ENCODE results near the gene POLR3E.

Gene POLR3E

GRCh38 chr16:22317625-22318024 is 20.4 kb downstream of the POLR3E start:
- no peak for ATAC-seq

DNA sequence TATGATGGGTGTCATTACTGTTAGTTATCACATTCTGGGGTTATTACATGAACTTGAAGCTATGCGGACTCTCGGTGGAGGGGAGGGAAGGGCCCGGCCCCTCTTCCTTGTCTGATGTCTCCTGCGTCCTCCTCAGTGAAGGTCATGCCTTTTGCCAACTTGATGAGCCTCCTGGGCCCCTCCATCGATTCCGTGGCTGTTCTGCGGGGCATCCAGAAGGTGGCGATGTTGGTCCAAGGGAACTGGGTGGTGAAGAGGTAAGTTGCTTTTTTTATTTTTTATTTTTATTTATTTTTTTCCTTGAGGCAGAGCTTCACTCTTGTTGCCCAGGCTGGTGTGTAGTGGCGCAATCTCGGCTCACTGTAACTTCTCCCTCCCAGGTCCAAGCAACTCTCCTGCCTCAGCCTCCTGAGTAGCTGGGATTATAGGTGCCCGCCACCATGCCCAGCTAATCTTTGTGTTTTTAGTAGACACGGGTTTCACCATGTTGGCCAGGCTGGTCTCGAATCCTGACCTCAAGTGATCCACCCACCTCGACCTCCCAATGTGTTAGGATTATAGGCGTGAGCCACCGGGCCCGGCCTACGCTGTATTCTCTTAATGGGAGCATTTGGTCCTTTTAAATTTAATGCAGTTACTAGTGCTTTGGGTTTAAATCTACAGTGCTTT is 21.6 kb downstream of the POLR3E start:
- ATAC-seq, result no peak

DNA sequence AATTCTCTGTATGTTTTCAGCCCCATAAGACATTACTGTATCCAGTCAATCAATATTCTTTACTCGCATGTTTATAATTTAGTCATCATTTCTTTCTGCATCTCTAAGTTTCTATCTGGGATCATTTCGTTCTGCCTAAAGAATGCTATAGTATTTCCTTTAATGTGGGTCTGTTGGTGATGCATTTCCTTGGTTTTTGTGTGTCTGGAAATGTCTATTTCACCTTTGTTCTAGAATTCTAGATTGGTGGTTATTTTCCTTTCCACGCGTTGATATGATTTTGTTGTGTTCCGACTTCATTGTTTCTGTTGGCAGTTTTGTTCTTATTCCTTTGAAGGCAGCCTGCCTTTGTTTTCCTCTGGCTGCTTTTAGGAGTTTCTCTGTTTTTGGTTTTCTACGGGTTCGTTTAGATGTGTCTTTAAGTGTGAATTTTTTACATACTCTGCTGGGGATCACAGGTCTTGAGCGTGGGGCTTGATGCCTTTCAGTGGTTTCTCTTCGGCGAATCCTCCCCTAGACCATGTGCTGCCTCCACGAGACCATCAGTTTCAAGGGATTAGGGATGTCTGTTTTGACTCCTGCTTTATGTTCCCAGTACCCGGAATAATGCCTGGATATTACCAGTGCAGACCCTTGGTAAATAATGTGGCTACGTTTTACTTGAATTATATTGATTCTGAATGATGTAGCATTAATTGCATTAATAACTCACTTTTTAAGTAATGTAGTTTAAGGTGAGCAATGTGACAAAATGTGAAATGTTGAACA is 23.5 kb downstream of the POLR3E start:
- ATAC-seq, result no peak

- peak; percentile 58 to 75 for ATAC-seq
Observed at GRCh38 chr16:22321340-22322001, 24.3 kb downstream of the POLR3E start.

DNA sequence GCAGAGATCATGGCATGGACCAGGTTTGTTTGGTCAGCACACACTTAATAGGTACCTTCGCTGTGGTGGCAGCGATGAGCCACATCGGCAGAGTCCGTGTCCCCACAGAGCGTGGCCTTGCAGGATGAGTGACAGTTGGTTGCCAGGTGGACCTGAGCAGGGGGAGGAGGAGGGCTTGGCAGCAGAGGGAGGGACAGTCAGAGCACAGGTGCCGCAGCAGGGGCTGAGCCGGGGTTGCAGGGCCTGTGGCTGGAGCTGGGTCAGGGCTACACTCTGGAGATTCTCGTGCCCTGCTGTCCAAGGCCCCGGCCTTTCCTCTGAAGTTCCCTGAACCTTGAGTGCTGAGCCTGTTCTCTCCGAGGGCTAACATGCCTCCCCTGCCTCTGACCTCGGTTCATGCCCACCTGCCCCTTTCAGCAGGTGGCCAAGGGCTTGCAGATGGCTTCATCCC is 24.8 kb downstream of the POLR3E start:
- no peak for ATAC-seq

DNA sequence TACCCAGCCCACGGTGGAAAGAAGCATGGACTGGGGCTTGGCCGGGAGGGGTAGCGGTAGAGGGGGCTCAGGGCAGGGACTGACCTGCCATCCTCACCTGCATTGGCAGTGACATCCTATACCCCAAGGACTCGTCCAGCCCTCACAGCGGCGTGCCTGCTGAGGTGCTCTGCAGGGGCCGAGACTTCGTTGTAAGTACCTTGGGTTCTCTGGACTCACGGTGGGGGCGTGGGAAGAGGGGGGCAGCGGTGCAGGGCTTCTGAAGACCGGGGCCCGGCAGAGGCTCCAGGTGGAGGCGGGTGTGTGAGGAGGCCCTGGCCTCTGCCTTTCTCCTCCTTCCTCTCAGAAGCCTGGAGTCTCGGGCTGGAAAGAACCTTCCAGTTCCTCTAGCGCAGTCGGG is 25.5 kb downstream of the POLR3E start:
- no peak for ATAC-seq

- no peak for ATAC-seq
Observed at GRCh38 chr16:22323173-22323958, 26.2 kb downstream of the POLR3E start.

GRCh38 chr16:22323959-22324786 is 27.0 kb downstream of the POLR3E start:
- ATAC-seq, result no peak

DNA sequence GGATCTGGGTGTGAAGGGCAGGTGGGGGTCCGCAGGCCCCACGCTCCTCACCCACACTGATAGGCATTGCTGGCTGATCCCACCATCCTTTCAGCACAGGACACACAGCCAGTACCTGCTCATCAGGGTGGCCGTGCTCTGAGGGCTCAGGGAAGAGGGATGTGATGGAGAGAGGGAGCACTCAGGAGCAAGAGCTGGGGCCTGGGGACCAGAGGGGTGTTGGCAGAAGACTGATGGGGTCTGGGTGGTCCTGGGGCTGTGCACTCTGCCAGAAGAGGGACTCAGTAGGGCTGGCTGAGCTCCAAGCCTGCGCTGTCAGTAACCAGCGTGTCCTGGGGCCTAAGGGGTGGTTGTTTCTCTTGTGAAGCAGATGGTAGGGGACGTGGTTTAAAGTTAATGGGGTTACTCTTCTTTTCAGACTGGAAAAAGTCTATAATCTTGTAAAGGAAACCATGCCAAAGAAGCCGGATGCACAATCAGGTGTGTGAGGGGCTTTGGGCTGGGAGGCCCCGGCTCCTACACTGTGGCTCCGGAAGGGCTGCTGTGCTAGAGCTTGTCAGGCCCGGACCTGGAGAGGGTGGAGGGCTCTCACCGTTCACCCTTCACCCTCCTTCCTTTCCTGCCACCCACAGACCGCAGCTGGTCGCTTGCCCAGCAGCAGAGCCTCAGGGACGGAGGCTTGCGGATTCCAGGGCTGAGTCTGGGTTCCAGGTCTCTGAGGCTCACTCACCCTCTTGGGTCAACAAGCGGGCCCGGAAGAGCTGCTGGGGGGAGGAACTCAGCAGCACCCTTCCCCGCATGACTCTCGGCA is 27.8 kb downstream of the POLR3E start:
- ATAC-seq, result no peak

DNA sequence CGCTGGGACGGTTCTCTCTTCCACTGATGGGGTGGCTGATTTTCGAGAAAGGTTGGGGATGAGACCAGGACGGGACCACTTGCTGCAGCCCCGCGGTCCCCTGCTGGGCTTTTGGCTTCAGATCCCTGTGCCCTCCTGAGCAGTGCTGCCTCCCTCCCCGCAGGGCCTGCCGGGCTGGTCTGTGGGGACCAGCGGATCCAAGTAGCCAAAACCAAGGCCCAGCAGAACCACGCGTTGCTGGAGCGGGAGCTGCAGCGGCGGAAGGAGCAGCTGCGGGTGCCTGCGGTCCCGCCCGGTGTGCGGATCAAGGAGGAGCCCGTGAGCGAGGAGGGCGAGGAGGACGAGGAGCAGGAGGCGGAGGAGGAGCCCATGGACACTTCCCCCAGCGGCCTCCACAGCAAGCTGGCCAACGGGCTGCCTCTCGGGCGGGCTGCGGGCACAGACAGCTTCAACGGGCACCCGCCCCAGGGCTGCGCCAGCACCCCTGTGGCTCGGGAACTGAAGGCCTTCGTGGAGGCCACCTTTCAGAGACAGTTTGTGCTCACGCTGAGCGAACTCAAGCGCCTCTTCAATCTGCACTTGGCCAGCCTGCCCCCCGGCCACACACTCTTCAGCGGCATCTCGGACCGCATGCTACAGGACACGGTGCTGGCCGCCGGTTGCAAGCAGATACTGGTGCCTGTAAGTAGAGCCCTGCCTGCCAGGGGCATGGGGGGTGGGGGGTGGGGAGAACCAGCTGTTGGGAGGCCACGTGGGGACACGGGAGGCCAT is 28.6 kb downstream of the POLR3E start:
- no peak for ATAC-seq

GRCh38 chr16:22326369-22326652 is 29.1 kb downstream of the POLR3E start:
- no peak for ATAC-seq

DNA sequence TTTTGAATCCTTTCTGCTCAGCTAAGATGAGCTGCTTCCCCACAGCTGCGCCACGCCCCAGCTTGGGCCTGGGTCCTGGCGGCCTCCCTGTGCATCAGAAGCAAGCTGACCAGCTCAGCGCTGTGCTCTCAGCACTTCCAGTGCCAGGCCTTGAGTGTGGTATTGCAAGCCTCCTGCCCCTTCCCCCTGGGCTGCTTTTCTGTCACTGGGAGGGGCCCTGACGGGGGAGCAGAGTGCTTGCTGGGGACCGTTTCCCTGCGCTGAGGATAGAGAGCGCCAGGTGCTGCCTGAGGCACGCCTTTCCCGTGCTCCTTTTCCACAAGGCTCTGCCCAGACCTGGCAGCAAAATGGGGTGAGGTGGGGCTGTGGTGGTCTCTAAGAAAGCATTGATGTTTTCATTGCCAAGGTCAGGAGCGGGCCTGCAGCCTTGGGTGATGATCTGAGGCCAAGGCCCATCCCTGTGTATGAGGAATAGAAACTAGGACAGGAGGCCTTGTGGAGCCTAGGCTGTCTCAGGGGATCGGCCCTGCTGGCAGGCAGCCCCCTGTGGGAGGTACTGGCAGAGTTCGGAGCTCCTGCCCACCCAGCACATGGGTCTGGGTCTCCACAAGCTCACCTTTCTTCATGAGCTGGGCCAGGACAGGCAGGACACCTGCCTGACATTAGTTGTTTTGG is 29.7 kb downstream of the POLR3E start:
- ATAC-seq, result no peak

GRCh38 chr16:22327446-22327775 is 30.2 kb downstream of the POLR3E start:
- no peak for ATAC-seq

DNA sequence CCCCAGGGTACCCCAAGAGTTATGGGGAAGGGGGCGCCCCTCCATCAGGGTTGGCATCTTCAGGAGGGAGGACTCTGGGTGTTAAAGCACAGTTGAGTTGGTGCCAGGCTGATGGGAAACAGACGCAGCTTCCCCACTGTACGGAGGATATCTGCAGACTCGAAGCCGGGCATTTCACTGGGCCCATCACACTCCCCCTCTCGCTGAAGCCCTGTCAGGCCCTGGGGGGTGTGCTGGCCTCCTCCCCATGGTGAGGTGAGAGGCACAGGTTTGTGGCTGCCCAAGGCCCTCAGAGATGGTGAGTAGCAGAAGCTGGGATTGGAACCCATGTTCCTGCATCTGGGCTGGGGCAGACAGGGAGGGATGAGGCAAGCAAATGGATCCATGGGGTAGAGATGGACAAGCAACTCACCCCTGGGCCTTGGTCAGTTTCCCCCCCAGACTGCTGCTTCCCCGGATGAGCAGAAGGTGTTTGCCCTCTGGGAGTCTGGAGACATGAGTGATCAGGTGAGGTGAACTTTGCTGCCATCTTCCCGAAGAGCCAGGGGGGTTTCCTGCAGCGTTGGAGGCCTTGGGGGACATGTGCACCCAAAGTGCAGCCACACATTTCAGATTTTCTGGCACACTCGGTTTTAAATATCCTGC is 31.0 kb downstream of the POLR3E start:
- ATAC-seq, result no peak

- ATAC-seq, result no peak
Observed at GRCh38 chr16:22329199-22329695, 32.0 kb downstream of the POLR3E start.

DNA sequence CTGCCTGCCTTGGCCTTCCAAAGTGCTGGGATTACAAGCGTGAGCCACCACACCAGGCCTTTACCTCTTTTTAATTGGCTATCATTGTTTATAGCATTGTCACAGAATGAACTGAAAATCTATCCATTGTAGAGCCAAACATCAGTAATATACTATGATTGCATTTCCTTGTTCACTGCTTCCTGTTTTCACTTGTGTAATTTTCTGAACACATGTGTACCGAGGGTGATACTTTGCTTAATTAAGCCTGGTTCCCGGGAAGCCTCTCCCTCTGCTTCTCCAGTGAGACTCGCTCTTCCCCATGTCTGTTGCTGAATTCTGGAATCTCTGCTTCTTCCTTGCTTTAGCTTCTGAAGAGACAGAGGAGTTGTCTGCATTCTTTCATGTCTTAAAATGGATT is 33.1 kb downstream of the POLR3E start:
- ATAC-seq, result no peak

- no peak for ATAC-seq
Observed at GRCh38 chr16:22333457-22333994, 36.3 kb downstream of the POLR3E start.

- no peak for ATAC-seq
Observed at GRCh38 chr16:22335668-22336246, 38.5 kb downstream of the POLR3E start.

DNA sequence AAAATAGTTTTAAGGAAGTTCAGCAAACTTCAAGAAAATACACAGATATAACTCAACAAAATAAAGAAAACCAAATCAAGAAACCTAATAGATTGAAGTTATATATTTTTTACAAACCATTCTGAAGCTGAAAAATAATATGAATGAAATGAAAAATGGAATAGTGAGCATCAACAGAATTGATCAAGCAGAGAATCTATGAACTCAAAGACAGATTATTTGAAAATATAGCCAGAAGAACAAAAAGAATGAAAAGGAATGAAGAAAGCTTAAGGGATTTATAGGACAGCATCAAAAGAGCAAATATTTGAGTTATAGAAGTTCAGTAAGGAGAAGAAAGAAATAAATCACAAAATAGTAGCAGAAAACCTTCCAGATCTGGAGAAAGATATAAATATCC is 39.4 kb downstream of the POLR3E start:
- ATAC-seq, result no peak
